GM23248 (cell line): ENCODE measurements around the gene PIK3C3.

Experiments
- EZH2 ChIP-seq: fragments of 200-600 bp; sonication (generic); IDR thresholded peaks from 2 replicates; pipeline ENCODE4 v1.6.1; 2018; ENCODE audit warnings: antibody characterized with exemption, mild to moderate bottlenecking; ENCODE audit not compliant: insufficient read depth, poor library complexity, severe bottlenecking
- EZH2phosphoT487 ChIP-seq: fragments of 200-600 bp; sonication (generic); IDR thresholded peaks from 2 replicates; pipeline ENCODE4 v1.6.1; 2018; ENCODE audit warnings: antibody characterized with exemption, moderate library complexity, mild to moderate bottlenecking, low read depth; ENCODE audit not compliant: insufficient read depth

DNA sequence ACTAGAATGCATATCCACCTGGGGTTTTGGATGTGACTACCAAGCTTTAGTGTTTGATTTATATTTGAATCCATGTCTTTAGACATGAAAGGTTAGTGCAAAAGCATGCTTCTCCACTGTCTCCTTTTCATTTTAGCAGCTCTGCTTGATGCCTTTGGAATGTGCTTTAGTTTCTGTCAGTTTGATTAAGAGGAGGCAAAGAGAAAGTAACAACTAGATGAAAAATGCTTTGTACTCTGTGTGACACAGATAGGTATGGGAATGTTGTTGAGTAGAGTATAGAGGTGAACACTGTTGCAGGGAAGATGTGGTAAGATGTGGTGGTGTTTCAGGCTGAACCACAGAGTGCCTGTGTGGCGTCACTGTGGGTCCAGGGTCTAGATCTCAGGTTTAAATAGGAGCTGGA is 19.8 kb downstream of the PIK3C3 start:
- TF ChIP-seq EZH2 (no peak), EZH2phosphoT487 (no peak)
